HepG2 (cell line): Measurements from ENCODE around the gene TCP11L1. TPM values are rescaled to one million over a fixed set of nuclear protein-coding genes. Genes with fewer than 3 reads are reported as not detected.

Source experiments
- ARHGAP35 ChIP-seq: sonication (generic); formaldehyde crosslinking; IDR thresholded peaks from 2 replicates; pipeline ENCODE4 v1.9.0; 2022; ENCODE audit warnings: mild to moderate bottlenecking, inconsistent platforms, moderate library complexity, missing genetic modification reagents, borderline replicate concordance
- HNF4G ChIP-seq, 2 experiments: sonication (generic) in 1 of 2; formaldehyde crosslinking in 1 of 2; IDR thresholded peaks; 2 replicates each; pipeline versions ENCODE4 v1.4.0 to v1.6.1; 2011 to 2020; ENCODE audit warnings: borderline replicate concordance in 2 of 2, low read depth in 2 of 2, mild to moderate bottlenecking in 2 of 2, low read length in 1 of 2, missing genetic modification reagents in 1 of 2, moderate library complexity in 1 of 2
- IRF2 ChIP-seq: IDR thresholded peaks from 2 replicates; pipeline ENCODE4 v1.6.1; 2018; ENCODE audit warnings: missing genetic modification reagents, missing compliant biosample characterization
- KDM2A ChIP-seq: sonication (generic); formaldehyde crosslinking; IDR thresholded peaks from 2 replicates; pipeline ENCODE4 v1.4.0; 2020; ENCODE audit warnings: low read depth, missing genetic modification reagents, borderline replicate concordance
- NR2F6 ChIP-seq, 2 experiments: IDR thresholded peaks; 2 replicates each; pipeline ENCODE4 v1.6.1; 2016; ENCODE audit warnings: antibody characterized with exemption in 1 of 2, mild to moderate bottlenecking in 1 of 2
- NRL ChIP-seq: sonication (generic); formaldehyde crosslinking; IDR thresholded peaks from 2 replicates; pipeline ENCODE4 v1.5.0; 2020; ENCODE audit warnings: missing genetic modification reagents, mild to moderate bottlenecking, moderate library complexity, borderline replicate concordance
- PHF8 ChIP-seq: sonication (generic); formaldehyde crosslinking; IDR thresholded peaks from 2 replicates; pipeline ENCODE4 v1.5.0; 2020; ENCODE audit warnings: missing genetic modification reagents
- SNAPC2 ChIP-seq: sonication (generic); formaldehyde crosslinking; IDR thresholded peaks from 2 replicates; pipeline ENCODE4 v1.8.1; 2022; ENCODE audit warnings: mild to moderate bottlenecking, missing genetic modification reagents
- ZBTB2 ChIP-seq: sonication (generic); formaldehyde crosslinking; IDR thresholded peaks from 2 replicates; pipeline ENCODE4 v1.8.0; 2022; ENCODE audit warnings: low read depth, missing genetic modification reagents
- ZBTB46 ChIP-seq: sonication (generic); formaldehyde crosslinking; IDR thresholded peaks from 2 replicates; pipeline ENCODE4 v1.4.0; 2020; ENCODE audit warnings: mild to moderate bottlenecking, missing genetic modification reagents, borderline replicate concordance
- ZNF260 ChIP-seq: sonication (generic); formaldehyde crosslinking; IDR thresholded peaks from 2 replicates; pipeline ENCODE4 v1.4.0; 2020; ENCODE audit warnings: missing genetic modification reagents, low read depth, mild to moderate bottlenecking, borderline replicate concordance
- ZNF792 ChIP-seq: IDR thresholded peaks from 2 replicates; pipeline ENCODE4 v1.6.1; 2016
- polyA plus RNA-seq, 8 experiments: library from polyadenylated mRNA; depleted of rRNA in 3 of 8; stranded (reverse) in 7 of 8; unstranded in 1 of 8; fragments of >200 nt; fragmentation: Illumina TruSeq in 4 of 8; extraction: Trizol in 4 of 8; gene quantifications; 2 replicates each; pipeline versions ENCODE4 v1.2.1 to v1.2.3, GENCODE V29; 2011 to 2016; ENCODE audit warnings: low read depth in 4 of 8, missing spikeins in 1 of 8, mixed read lengths in 1 of 8; ENCODE audit not compliant: insufficient read depth in 1 of 8
- total RNA-seq, 5 experiments: library from RNA; depleted of rRNA; stranded (reverse); fragments of >200 nt; fragmentation: Illumina TruSeq; extraction: Trizol; gene quantifications; 2 replicates each; pipeline ENCODE4 v1.2.3, GENCODE V29; 2016; ENCODE audit warnings: low read depth in 1 of 5
- TF ChIP-seq, protein P1 (sequence below): sonication (generic); formaldehyde crosslinking; IDR thresholded peaks from 2 replicates; pipeline ENCODE4 v1.5.1; 2020; ENCODE audit warnings: mild to moderate bottlenecking, missing genetic modification reagents
- TF ChIP-seq, protein P2 (sequence below), 2 experiments: IDR thresholded peaks; 2 replicates each; pipeline ENCODE4 v1.6.1; 2011 to 2012; ENCODE audit warnings: low read length in 2 of 2, borderline replicate concordance in 1 of 2, low read depth in 1 of 2, mild to moderate bottlenecking in 1 of 2, moderate library complexity in 1 of 2
- TF ChIP-seq, protein P3 (sequence below): IDR thresholded peaks from 2 replicates; pipeline ENCODE4 v1.6.1; 2016; ENCODE audit warnings: missing genetic modification reagents, missing compliant biosample characterization

The TCP11L1 gene
- total and polyA plus RNA-seq, 2 of the 13 experiments (the other 11 are each of a cell fraction or from before 2014, with no cell fraction given) = 7.9 to 10.1 TPM

GRCh38 chr11:33015621-33016551 lies 23.5 kb upstream of the TCP11L1 start, which contains the start of gene DEPDC7 (continued):
- TF ChIP-seq ZBTB46 (CRISPR knock-in tag) (no peak), ARHGAP35 (CRISPR knock-in tag) (0 out of 2 replicates have a peak, but pooled peaks have one; percentile 72), ZNF792 (CRISPR knock-in tag) (peak; percentile 88), PHF8 (CRISPR knock-in tag) (peak; percentile 87), SNAPC2 (CRISPR knock-in tag) (no peak), HNF4G (IDR thresholded peaks at IDR 0.05; ENCODE audit: borderline replicate concordance, low read depth, low read length) (no peak), HNF4G (CRISPR knock-in tag; IDR thresholded peaks at IDR 0.05; ENCODE audit: borderline replicate concordance, low read depth) (no peak; the same call in none of the 2 replicates), NR2F6 (IDR thresholded peaks at IDR 0.05) (no peak), NR2F6 (CRISPR knock-in tag; IDR thresholded peaks at IDR 0.05) (peak; percentile 75; the same call in 1 of the 2 replicates), KDM2A (CRISPR knock-in tag) (peak; percentile 73; the same call in 1 of the 2 replicates), ZNF260 (CRISPR knock-in tag) (no peak), ZBTB2 (CRISPR knock-in tag) (peak; percentile 56), NRL (CRISPR knock-in tag) (0 out of 2 replicates have a peak, but pooled peaks have one; percentile 22), IRF2 (CRISPR knock-in tag) (peak; percentile 75; the same call in 1 of the 2 replicates)
- TF ChIP-seq, protein P1, sequence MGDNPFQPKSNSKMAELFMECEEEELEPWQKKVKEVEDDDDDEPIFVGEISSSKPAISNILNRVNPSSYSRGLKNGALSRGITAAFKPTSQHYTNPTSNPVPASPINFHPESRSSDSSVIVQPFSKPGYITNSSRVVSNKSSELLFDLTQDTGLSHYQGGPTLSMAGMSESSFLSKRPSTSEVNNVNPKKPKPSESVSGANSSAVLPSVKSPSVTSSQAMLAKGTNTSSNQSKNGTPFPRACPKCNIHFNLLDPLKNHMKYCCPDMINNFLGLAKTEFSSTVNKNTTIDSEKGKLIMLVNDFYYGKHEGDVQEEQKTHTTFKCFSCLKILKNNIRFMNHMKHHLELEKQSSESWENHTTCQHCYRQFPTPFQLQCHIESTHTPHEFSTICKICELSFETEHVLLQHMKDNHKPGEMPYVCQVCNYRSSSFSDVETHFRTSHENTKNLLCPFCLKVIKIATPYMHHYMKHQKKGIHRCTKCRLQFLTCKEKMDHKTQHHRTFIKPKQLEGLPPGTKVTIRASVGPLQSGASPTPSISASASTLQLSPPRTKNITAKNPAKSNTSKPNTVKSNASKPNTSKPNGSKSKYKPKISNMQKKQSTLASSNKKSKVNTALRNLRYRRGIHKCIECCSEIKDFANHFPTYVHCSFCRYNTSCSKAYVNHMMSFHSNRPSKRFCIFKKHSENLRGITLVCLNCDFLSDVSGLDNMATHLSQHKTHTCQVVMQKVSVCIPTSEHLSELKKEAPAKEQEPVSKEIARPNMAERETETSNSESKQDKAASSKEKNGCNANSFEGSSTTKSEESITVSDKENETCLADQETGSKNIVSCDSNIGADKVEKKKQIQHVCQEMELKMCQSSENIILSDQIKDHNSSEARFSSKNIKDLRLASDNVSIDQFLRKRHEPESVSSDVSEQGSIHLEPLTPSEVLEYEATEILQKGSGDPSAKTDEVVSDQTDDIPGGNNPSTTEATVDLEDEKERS (CRISPR knock-in tag) = peak; percentile 52; the same call in 1 of the 2 replicates
- TF ChIP-seq, protein P2, sequence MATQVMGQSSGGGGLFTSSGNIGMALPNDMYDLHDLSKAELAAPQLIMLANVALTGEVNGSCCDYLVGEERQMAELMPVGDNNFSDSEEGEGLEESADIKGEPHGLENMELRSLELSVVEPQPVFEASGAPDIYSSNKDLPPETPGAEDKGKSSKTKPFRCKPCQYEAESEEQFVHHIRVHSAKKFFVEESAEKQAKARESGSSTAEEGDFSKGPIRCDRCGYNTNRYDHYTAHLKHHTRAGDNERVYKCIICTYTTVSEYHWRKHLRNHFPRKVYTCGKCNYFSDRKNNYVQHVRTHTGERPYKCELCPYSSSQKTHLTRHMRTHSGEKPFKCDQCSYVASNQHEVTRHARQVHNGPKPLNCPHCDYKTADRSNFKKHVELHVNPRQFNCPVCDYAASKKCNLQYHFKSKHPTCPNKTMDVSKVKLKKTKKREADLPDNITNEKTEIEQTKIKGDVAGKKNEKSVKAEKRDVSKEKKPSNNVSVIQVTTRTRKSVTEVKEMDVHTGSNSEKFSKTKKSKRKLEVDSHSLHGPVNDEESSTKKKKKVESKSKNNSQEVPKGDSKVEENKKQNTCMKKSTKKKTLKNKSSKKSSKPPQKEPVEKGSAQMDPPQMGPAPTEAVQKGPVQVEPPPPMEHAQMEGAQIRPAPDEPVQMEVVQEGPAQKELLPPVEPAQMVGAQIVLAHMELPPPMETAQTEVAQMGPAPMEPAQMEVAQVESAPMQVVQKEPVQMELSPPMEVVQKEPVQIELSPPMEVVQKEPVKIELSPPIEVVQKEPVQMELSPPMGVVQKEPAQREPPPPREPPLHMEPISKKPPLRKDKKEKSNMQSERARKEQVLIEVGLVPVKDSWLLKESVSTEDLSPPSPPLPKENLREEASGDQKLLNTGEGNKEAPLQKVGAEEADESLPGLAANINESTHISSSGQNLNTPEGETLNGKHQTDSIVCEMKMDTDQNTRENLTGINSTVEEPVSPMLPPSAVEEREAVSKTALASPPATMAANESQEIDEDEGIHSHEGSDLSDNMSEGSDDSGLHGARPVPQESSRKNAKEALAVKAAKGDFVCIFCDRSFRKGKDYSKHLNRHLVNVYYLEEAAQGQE (IDR thresholded peaks at IDR 0.05; ENCODE audit: borderline replicate concordance in 1 of 2, low read depth in 1 of 2, low read length in 2 of 2) = peak in 1 of 2 experiments; percentile 14; a peak in 1 of 4 replicates
- TF ChIP-seq, protein P3, sequence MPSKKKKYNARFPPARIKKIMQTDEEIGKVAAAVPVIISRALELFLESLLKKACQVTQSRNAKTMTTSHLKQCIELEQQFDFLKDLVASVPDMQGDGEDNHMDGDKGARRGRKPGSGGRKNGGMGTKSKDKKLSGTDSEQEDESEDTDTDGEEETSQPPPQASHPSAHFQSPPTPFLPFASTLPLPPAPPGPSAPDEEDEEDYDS (CRISPR knock-in tag) = peak; percentile 98
